AG10803 (cell line): ENCODE results near the gene PALD1.

Experiments
- DNase-seq: peaks from one replicate; pipeline ENCODE4 v3.0.0; 2010; ENCODE audit warnings: low read depth
- H3K4me3 ChIP-seq: 2 replicates; pipeline ENCODE4 v1.5.1; 2011; ENCODE audit warnings: mild to moderate bottlenecking, low read length, control low read depth
- TF ChIP-seq, protein P1 (sequence below): conservative IDR thresholded peaks from 2 replicates; pipeline ENCODE4 v1.5.1; 2011; ENCODE audit warnings: mild to moderate bottlenecking, low read length, control low read depth, inconsistent platforms

The PALD1 gene

DNA sequence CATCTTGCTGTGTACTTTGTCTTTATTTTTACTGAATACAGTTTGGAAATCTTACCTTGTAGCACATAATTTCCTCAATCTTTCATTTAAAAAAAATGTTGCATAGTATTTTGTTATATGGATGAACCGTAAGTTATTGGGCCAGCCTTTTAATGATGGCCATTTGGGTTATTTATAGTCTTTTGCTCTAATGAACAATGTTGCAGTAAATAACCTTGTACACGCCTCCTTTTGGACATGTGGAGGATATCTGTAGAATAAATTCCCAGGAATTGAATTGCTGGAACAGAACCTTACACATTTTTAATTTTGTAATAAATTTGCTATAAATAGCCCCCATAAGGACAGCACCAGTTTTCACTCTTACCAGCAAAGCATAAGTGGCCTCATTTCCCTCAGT, 136.6 kb downstream of the PALD1 start:
- TF ChIP-seq, protein P1, sequence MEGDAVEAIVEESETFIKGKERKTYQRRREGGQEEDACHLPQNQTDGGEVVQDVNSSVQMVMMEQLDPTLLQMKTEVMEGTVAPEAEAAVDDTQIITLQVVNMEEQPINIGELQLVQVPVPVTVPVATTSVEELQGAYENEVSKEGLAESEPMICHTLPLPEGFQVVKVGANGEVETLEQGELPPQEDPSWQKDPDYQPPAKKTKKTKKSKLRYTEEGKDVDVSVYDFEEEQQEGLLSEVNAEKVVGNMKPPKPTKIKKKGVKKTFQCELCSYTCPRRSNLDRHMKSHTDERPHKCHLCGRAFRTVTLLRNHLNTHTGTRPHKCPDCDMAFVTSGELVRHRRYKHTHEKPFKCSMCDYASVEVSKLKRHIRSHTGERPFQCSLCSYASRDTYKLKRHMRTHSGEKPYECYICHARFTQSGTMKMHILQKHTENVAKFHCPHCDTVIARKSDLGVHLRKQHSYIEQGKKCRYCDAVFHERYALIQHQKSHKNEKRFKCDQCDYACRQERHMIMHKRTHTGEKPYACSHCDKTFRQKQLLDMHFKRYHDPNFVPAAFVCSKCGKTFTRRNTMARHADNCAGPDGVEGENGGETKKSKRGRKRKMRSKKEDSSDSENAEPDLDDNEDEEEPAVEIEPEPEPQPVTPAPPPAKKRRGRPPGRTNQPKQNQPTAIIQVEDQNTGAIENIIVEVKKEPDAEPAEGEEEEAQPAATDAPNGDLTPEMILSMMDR: no peak
- no peak overlapping the region for H3K4me3 ChIP-seq
- no peak for DNase-seq

DNA sequence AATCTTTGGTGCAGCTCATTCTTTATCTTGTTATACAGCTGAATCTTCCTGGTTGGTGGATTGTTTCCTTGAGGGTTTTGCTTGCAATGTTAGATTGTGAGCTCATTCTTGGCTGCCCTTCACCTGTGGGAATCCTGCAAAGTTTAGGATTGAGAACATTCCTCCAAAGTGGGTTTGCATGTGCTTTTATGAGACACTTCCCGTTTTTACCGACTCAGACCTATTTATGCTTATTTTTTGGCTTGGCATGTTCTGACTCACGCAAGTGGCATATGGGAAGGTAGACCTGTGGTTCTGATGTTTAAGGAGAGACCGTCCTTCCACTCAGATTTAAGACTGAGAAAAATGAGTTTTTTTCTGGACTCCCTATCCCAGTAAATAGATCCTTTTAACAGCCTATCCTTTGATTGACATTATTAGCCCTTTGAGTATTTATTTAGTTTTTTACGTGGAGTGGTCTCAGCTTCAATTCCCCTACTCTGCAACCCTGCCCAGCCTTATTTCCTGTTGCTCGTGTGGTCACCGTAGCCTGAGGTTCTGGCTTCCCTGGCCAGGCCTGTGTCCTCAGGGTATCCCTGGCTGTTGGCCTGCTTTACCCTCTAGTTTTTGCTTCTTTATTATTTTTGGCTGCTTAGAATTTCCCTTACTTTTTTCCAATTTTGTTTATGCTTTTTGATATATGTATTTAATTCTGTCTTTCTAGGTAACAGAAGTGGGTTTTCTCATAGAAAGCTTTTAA, 137.4 kb downstream of the PALD1 start:
- peak; percentile 9 for DNase-seq
- TF ChIP-seq, protein P1: no peak
- no peak overlapping the region for H3K4me3 ChIP-seq

DNA sequence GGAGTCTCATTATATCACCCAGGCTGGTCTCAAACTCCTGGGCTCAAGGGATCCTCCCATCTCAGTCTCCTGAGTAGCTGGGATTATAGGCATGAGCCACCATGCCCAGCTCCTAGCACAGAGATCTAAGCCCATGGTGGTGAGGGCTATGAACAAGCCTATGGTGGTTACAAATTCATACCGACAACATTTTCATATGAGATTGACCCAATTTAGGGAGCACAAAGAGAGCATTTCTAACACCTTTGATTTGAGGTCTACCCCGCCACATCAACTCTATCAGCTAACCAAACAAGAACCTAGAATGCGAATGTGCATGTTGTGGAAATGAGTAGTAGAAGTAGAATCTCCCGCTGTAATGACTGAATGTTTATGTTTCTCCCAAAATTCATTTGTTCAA, 138.2 kb downstream of the PALD1 start:
- H3K4me3 ChIP-seq: no peak overlapping the region
- no peak for DNase-seq
- TF ChIP-seq, protein P1: no peak
